Activated CD4-positive, alpha-beta T cell treated with anti-CD3 and anti-CD28 coated beads for 4 hours (primary cell): ENCODE results near the gene ATP5ME.
"Not testable (repeated sequence)": the region's sequence is repeated elsewhere in the genome, so short reads cannot be mapped to it uniquely, and the experiment has no call there.

Experiments
- DNase-seq, 2 donors: peaks; one replicate each; pipeline ENCODE4 v3.0.0-alpha.2; 2020

The ATP5ME gene

DNA sequence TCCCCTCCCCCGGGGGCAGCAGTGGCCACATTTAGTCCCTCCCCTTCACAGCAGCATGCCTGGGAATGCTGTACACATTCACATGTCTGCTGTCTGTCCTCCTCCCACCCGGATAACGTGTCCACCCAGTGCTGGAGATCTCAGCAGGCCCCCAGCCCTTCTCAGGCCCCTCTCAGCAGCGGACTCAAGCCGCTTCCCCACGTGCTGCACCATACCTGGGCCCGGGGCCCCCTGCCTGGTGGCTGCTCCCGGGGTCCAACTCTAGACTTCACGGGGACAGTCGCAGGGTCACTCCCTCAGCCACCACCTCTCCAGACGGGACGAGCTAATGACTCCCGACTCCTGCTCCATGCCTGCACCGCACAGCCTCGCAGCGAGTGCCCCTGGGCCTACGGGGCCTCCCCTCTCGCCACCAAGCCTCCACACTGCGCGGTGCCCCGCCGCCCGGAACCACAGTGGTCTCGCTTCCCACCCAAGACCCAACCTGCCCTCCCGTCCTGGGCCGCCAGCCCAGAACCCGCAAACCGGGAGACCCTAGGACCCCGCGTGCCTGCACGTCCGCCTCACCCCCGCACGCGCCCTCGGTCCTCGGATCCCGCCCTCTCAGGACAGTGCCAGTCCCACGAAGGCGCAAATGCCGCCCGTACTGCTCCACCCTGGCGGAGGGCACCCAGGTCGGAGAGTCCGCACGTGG lies 30.3 kb upstream of the ATP5ME start:
- DNase-seq: no peak

- no peak for DNase-seq
Measured at GRCh38 chr4:703336-704197, 29.5 kb upstream of the ATP5ME start.

GRCh38 chr4:702618-703048 lies 28.6 kb upstream of the ATP5ME start:
- DNase-seq: no peak

DNA sequence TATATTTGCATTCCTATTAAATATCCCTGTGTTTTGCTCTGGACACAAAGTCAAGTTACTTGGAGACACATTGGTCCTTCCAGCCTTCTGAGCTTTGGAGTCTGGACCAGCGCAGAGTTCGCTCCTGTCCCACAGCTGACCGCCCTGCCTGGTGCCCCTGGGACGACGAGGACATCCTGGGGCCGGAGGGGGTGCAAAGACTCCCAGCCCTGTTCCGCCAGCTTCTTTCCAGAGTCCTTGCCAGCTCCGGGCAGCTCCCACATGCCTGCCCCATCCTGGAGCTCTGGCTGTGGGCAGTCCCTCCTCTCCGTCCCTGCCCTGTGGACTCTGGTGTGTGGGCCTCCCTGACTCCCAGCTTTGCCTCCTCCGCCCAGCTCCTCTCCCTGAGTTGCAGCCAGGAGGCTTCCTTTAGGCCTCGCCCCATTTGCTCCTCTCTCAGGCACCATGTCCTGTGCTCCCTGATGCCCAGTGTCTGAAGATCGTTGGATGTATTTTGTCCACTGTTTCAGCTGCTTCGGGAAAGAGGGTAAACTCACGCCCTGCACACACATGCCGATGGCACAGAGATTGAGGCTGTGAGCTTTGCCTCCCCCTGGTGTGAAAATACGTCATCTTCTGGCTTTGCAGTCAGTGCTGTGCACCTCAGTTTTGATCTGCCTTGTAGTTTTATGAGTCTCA lies 26.6 kb upstream of the ATP5ME start:
- no peak for DNase-seq

GRCh38 chr4:699816-700580 lies 25.9 kb upstream of the ATP5ME start:
- DNase-seq: no peak

- DNase-seq: not testable (repeated sequence)
Measured at GRCh38 chr4:694341-694940, 20.4 kb upstream of the ATP5ME start.

GRCh38 chr4:692771-693554 lies 18.9 kb upstream of the ATP5ME start:
- no peak for DNase-seq

GRCh38 chr4:689723-690122 lies 15.6 kb upstream of the ATP5ME start:
- DNase-seq: no peak

- DNase-seq: no peak
Measured at GRCh38 chr4:688854-689681, 15.0 kb upstream of the ATP5ME start, which contains the start of gene SLC49A3. SLC49A3 (minus strand) TSS chr4:689151; CDS start chr4:689127, 24 bp downstream.

- DNase-seq: no peak
Measured at GRCh38 chr4:687971-688853, 14.1 kb upstream of the ATP5ME start.

GRCh38 chr4:687048-687970 lies 13.2 kb upstream of the ATP5ME start:
- DNase-seq: no peak

DNA sequence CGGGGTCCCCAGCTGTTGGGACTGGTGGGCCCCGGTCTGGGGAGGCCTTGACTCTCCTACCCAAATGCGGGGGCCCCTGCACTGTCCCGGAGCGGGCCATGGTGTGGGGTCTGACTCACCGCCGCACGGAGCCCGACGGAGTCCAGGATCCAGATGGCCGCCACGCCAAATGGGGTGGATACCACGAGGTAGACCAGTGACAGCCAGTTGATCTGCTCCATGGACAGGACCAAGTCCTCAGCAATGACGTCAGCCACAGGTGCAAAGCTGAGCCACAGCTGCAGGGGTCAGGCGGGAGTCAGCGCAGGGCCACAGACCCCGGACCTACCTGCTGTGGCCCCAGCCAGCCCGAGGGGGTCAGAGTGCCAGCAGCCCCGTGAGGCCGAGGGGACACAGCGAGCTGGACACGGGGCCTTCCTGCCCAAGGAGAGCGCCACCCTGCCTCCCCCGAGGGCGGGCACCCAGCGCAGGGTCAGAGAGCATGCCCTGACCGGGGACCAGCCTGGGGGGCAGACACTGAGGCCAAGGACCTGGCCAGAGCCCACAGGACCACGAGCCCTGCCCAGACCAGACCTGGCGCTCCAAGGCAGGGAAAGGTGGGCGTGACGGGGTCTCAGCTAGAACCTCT lies 12.5 kb upstream of the ATP5ME start:
- no peak for DNase-seq

- DNase-seq: no peak
Measured at GRCh38 chr4:685679-686412, 11.8 kb upstream of the ATP5ME start.

DNA sequence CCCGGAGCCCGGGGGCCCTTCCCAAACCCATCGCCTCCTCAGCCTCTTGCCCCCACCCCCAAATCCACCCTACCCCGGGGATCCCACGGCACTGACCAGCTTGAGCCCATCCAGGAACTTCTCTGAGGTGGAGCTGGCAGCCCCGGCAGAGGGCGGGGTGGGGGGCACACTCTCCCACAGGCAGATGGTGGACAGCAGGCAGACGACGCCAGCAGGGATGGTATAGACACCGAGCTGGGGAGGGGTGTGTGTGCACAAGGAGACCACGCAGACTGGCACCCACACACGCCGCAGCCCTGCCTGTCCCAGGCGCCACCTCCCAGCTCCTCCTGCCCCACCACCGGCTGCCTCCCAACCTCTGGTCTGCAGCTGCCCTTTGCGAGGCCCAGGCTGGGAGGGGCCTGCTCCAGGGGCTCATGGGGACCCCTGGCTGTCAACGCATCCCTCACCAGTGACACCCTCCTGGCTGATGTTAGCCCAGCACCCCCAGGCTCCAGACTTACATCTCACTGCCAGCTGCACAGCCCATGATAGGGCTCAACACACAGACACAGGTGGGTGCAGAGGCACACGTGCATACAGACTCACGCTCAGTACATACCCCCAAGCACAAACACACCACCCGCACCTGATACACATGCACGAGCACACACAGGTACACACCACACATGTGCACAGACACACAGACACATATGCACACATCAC lies 10.7 kb upstream of the ATP5ME start:
- no peak for DNase-seq

GRCh38 chr4:683982-684622 lies 10.0 kb upstream of the ATP5ME start:
- DNase-seq: no peak
